DMS114 treated with DMSO at 0.1 percent for 48 hours (cell line): Measurements from ENCODE around the gene LOXL4.

Source experiments
- DNase-seq: peaks from one replicate; lab custom pipeline; 2025; ENCODE audit not compliant: unreplicated experiment; lab: John Stamatoyannopoulos, UW

LOXL4 gene

DNA sequence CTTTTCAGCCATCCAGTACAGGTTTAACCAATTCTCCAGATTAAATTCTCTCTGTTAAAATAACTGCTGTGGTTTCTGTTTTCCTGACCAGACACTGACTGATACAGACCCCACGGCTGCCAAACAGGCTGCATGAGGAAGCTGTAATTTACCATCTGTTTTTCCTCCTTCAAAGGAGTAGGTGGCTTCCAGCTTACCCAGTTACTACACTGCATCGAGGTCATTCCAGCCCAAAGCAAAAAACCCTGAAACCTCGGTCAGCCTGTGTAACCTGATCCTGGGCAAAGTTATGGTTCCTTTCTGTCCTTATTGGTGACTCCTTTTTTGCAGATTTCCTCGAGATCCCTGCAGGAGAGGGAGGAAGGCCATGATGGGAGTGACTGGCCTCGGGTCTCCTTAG lies 27.9 kb upstream of the LOXL4 start:
- DNase-seq, result no peak

GRCh38 chr10:98295401-98295811 lies 27.4 kb upstream of the LOXL4 start:
- DNase-seq, result no peak

GRCh38 chr10:98294270-98294627 lies 26.3 kb upstream of the LOXL4 start:
- DNase-seq, result no peak

- no peak for DNase-seq
These were observed 25.7 kb upstream of the LOXL4 start for GRCh38 chr10:98293550-98294269.

DNA sequence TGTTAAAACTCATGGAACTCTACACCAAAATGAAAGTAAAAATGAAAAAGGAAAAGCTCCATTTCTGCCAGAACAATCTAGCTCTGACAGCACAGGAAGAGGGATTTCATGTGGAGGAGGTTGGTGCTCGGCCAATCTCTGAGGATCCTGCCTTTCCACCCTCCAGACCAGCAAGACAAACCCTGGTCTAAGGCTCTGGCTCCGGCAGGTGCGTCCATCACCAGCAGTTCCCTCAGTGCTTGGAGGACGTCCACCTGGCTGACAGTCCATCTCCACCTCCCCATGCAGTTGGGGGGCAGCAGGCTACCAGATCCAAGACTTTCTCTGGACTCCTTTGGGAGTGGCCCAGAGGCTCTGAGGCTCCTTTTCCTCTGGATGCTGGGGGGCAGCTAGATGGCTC lies 25.0 kb upstream of the LOXL4 start:
- no peak for DNase-seq

DNA sequence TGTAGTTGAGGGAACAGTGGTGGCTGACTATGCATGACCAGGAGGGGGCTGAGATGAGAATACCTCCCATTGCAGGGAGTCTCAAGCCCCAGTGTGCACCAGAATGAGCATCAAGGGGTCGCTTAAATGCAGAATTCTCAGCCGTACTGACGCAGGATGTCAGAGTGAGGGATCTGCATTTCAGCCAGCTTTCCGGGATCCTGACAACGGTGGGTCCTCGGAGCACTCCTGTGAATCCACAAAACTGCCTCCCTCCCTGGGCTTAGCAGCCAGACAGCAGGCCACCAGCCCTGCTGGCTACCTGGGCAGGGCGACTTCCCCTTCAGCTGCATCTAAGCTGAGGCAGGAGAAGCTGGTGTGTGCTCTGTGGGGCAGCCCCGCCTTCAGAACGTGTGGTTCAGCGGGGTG lies 21.8 kb upstream of the LOXL4 start:
- no peak for DNase-seq

DNA sequence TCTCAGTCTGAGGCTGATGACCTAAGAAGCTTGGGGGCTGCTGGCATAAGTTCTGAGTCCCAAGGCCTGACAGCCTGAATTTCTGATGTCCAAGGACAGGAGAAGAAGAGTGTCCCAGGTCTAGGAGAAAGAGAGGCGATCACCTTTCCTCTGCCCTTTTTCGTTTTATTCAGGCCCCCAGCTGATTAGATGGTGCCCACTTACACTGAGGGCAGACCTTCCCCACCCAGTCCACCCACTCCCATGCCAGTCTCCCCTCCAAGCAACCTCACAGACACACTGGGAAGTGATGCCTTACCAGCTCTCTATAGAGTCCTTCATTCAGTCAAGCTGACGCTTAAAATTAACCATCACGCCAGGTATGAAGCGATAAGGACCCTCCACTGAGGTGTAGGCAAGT lies 19.3 kb upstream of the LOXL4 start:
- DNase-seq, result no peak

GRCh38 chr10:98286419-98286818 lies 18.4 kb upstream of the LOXL4 start:
- DNase-seq, result no peak

DNA sequence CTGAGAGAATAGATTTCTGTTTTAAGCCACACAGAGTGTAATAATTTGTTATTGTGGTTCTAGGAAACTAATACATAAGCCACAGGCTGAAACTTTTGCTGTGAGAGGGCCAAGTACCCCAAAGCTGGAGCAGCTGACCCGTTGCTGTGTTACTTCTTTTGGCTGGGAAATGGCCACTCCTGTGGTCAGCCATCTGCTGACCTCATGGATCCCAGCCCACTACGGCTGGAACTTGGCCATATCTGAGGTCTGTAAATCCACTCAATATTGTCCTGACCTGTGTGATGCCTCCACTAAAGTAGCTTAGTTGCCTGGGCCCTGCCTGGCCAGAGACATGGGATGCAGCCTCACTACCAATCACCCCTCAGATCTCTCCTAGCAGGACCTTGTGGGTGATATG lies 17.4 kb upstream of the LOXL4 start:
- no peak for DNase-seq

GRCh38 chr10:98276311-98276710 lies 8.3 kb upstream of the LOXL4 start:
- DNase-seq, result no peak

GRCh38 chr10:98274562-98274961 lies 6.6 kb upstream of the LOXL4 start:
- no peak for DNase-seq

DNA sequence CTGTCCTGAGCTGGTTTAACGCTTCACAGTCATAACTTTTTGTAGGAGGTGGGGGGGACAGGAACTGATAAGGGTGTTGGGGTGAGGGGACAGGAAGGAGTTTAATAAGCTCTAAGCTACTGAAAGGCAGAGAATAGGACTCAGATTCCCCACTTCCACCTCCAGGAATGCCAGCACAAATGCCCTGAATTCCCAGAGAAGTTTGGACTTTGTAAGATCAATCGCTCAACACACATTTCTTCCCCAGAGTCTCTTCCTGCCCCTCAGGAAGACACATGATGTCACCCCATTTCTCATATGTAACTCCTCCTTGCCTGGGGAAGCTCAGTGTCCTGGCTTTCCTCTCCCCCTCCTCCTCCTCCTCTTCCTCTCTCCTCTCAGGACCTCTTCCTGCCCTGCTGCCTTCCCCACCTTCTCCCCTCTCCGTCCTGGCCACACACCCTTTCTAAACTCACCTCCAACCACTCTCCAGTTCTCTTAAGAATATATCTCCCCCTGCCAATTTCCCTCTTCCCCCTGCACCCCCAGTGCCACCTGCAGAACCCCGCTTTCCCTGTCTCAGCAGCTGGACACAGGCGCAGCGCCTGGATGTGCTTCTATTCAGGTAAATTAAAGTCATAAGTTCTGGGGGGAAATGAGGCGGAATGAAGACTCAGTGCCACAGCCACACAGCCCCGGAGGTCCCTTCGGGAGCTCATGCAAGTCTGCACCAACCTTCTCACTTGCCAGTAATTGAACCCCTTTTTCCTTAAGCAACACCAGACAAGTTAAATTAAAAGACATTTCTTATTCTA lies 5.3 kb upstream of the LOXL4 start:
- no peak for DNase-seq

GRCh38 chr10:98272656-98273055 lies 4.7 kb upstream of the LOXL4 start:
- DNase-seq, result no peak

DNA sequence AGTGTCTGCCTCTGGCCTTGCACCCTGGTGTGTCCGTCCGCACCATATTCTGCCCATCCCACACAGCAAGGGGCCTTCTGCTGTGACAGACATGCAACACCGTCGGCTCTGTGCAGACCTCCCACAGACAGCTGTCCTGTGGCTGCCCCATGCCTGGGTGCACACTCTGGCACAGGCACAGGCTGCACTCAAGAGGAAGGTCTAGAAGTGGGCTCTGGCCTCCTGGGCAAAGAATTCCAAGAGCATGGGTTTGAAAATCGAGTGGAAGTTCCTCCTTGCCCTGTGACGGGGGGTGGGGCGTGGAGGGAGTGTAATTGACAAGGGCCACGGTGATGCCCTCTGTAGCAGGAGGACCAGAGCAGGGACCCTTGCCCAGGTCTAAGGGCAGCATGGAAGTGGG lies 4.3 kb upstream of the LOXL4 start:
- no peak for DNase-seq

DNA sequence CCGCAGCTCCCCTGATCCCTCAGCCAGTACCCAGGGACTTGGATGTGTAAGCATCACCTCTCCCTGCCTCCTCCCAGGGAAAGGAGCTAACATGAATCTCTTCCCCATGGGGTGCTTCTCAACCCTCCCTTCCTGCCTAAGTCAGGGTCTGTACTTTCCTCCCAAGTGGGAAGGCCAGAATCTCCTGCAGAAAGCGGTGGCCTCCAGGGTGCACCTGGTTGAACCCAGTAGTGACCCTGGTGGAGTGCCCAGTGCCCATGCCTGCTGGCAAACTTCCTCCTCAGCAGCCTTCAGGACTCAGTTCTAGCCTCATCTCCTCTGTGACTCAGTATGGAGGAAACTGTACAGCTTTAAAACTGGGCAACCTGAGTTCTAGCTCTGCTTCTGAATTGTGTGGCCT lies 2.8 kb upstream of the LOXL4 start:
- DNase-seq, result no peak

GRCh38 chr10:98270073-98270740 lies 2.2 kb upstream of the LOXL4 start:
- no peak for DNase-seq

- DNase-seq, result no peak
These were observed 1.5 kb upstream of the LOXL4 start for GRCh38 chr10:98269435-98269912.

DNA sequence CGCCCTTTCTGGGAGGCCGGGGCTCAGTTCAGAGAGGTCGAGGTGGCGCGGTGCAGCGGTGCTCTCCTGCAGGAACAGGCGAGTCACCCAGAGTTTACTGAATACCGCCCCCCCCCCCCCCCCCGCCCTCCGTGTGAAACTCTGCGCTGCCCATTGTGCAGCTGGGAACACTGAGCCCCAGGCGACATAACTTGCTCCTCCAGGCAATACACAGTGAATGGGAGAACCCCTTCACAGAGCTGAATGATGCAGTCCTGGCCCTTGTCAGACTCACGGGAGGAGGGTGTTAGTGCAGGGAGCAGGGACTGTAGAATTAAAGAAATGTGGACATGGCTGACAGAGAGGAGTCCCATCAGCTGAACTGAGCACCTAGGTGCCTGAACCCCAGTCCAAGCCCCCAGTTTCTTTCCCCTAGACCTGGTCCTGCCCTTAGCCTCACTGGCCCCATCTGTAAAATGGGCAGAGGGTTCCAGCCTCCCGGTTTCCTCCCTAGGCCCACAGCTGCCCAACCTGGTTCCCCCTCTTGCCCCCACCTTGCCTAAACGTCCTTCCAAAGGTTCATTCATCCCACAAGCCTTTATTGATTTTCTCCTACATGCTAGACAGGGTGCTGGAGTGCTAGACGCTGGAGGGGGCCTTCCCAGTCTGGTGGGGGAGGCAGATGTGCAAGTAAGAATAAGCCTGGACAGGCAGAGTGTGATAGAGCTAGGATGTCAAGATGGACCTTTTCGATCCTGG lies 869 bp upstream of the LOXL4 start:
- no peak for DNase-seq

GRCh38 chr10:98267069-98267893 lies 713 bp downstream of the LOXL4 start:
- no peak for DNase-seq

- DNase-seq, result no peak
These were observed 1.3 kb downstream of the LOXL4 start for GRCh38 chr10:98266647-98267046.
